EL (cell line): ENCODE results near the gene MAPK8.
"Not testable (repeated sequence)": the region's sequence is repeated elsewhere in the genome, so short reads cannot be mapped to it uniquely, and the experiment has no call there.

ENCODE experiments used
- DNase-seq: peaks from one replicate; pipeline ENCODE4 v3.0.0-alpha.2; 2016

The MAPK8 gene

GRCh38 chr10:48336978-48337599 lies 30.6 kb downstream of the MAPK8 start:
- DNase-seq = no peak

- DNase-seq = no peak
Measured at GRCh38 chr10:48340734-48341133, 34.3 kb downstream of the MAPK8 start.

GRCh38 chr10:48343106-48343505 lies 36.6 kb downstream of the MAPK8 start:
- DNase-seq = peak; percentile 16

GRCh38 chr10:48343921-48344598 lies 37.6 kb downstream of the MAPK8 start:
- peak; percentile 26 for DNase-seq

GRCh38 chr10:48346248-48346647 lies 39.8 kb downstream of the MAPK8 start:
- DNase-seq = not testable (repeated sequence)

GRCh38 chr10:48347539-48347938 lies 41.1 kb downstream of the MAPK8 start:
- DNase-seq = not testable (repeated sequence)

- DNase-seq = not testable (repeated sequence)
Measured at GRCh38 chr10:48347943-48348342, 41.5 kb downstream of the MAPK8 start.

- no peak for DNase-seq
Measured at GRCh38 chr10:48353246-48353645, 46.8 kb downstream of the MAPK8 start.

- DNase-seq = no peak
Measured at GRCh38 chr10:48357631-48358030, 51.2 kb downstream of the MAPK8 start.

GRCh38 chr10:48358162-48358561 lies 51.7 kb downstream of the MAPK8 start:
- DNase-seq = no peak

GRCh38 chr10:48358838-48359237 lies 52.4 kb downstream of the MAPK8 start:
- DNase-seq = no peak

- no peak for DNase-seq
Measured at GRCh38 chr10:48361176-48361575, 54.7 kb downstream of the MAPK8 start.

GRCh38 chr10:48363617-48364355 lies 57.3 kb downstream of the MAPK8 start:
- peak; percentile 76 for DNase-seq

- DNase-seq = peak; percentile 55
Measured at GRCh38 chr10:48364659-48365405, 58.4 kb downstream of the MAPK8 start.

- peak; percentile 26 for DNase-seq
Measured at GRCh38 chr10:48365668-48366067, 59.2 kb downstream of the MAPK8 start.

GRCh38 chr10:48366261-48366660 lies 59.8 kb downstream of the MAPK8 start:
- DNase-seq = no peak

- DNase-seq = no peak
Measured at GRCh38 chr10:48369501-48369900, 63.0 kb downstream of the MAPK8 start.

GRCh38 chr10:48377751-48378530 lies 71.5 kb downstream of the MAPK8 start:
- DNase-seq = no peak

GRCh38 chr10:48378675-48379074 lies 72.2 kb downstream of the MAPK8 start:
- DNase-seq = no peak

- DNase-seq = no peak
Measured at GRCh38 chr10:48381971-48382370, 75.5 kb downstream of the MAPK8 start.

- DNase-seq = no peak
Measured at GRCh38 chr10:48382982-48383381, 76.5 kb downstream of the MAPK8 start.

- peak; percentile 58 for DNase-seq
Measured at GRCh38 chr10:48383393-48383792, 76.9 kb downstream of the MAPK8 start.

- no peak for DNase-seq
Measured at GRCh38 chr10:48384699-48384982, 78.2 kb downstream of the MAPK8 start.
